ENCODE measurements around the gene C16orf95.

DNA sequence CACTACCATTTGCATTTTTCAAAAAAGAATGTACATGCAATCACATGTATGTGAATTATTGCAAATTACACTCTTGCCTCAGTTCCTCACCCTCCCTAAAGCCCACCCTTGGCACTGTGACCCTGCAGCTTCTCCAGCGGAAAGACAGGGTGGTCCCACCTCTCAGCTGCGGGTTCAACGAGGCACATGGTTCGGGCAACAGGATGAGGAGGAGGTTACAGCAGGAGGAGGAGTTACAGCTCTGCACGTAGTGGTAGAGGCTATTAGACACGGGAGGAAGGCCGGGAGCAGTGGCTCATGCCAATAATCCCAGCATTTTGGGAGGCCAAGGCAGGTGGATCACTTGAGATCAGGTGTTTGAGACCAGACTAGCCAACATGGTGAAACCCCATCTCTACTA is 5.2 kb downstream of the C16orf95 start:
- TF ChIP-seq, protein P1, sequence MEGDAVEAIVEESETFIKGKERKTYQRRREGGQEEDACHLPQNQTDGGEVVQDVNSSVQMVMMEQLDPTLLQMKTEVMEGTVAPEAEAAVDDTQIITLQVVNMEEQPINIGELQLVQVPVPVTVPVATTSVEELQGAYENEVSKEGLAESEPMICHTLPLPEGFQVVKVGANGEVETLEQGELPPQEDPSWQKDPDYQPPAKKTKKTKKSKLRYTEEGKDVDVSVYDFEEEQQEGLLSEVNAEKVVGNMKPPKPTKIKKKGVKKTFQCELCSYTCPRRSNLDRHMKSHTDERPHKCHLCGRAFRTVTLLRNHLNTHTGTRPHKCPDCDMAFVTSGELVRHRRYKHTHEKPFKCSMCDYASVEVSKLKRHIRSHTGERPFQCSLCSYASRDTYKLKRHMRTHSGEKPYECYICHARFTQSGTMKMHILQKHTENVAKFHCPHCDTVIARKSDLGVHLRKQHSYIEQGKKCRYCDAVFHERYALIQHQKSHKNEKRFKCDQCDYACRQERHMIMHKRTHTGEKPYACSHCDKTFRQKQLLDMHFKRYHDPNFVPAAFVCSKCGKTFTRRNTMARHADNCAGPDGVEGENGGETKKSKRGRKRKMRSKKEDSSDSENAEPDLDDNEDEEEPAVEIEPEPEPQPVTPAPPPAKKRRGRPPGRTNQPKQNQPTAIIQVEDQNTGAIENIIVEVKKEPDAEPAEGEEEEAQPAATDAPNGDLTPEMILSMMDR (conservative IDR thresholded peaks at IDR 0.05; ENCODE audit: low read depth, low read length): no peak
- TF ChIP-seq NFE2L2 (IDR thresholded peaks at IDR 0.05; ENCODE audit: low read depth, low read length) (no peak), POLR2A (IDR thresholded peaks at IDR 0.05; ENCODE audit: low read depth, low read length) (no peak), FOS (IDR thresholded peaks at IDR 0.05; ENCODE audit: low read depth, low read length) (no peak), MAFK (IDR thresholded peaks at IDR 0.05; ENCODE audit: low read depth, low read length) (no peak)

Measured in IMR-90 (cell line).